ENCODE results near the gene PATJ. TPM values are rescaled to one million over a fixed set of nuclear protein-coding genes. Genes with fewer than 3 reads are reported as not detected.

The PATJ gene, protein sequence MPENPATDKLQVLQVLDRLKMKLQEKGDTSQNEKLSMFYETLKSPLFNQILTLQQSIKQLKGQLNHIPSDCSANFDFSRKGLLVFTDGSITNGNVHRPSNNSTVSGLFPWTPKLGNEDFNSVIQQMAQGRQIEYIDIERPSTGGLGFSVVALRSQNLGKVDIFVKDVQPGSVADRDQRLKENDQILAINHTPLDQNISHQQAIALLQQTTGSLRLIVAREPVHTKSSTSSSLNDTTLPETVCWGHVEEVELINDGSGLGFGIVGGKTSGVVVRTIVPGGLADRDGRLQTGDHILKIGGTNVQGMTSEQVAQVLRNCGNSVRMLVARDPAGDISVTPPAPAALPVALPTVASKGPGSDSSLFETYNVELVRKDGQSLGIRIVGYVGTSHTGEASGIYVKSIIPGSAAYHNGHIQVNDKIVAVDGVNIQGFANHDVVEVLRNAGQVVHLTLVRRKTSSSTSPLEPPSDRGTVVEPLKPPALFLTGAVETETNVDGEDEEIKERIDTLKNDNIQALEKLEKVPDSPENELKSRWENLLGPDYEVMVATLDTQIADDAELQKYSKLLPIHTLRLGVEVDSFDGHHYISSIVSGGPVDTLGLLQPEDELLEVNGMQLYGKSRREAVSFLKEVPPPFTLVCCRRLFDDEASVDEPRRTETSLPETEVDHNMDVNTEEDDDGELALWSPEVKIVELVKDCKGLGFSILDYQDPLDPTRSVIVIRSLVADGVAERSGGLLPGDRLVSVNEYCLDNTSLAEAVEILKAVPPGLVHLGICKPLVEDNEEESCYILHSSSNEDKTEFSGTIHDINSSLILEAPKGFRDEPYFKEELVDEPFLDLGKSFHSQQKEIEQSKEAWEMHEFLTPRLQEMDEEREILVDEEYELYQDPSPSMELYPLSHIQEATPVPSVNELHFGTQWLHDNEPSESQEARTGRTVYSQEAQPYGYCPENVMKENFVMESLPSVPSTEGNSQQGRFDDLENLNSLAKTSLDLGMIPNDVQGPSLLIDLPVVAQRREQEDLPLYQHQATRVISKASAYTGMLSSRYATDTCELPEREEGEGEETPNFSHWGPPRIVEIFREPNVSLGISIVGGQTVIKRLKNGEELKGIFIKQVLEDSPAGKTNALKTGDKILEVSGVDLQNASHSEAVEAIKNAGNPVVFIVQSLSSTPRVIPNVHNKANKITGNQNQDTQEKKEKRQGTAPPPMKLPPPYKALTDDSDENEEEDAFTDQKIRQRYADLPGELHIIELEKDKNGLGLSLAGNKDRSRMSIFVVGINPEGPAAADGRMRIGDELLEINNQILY (N-terminal part only)
- total RNA-seq = 7.8 and 10.8 TPM in 2 replicates

DNA sequence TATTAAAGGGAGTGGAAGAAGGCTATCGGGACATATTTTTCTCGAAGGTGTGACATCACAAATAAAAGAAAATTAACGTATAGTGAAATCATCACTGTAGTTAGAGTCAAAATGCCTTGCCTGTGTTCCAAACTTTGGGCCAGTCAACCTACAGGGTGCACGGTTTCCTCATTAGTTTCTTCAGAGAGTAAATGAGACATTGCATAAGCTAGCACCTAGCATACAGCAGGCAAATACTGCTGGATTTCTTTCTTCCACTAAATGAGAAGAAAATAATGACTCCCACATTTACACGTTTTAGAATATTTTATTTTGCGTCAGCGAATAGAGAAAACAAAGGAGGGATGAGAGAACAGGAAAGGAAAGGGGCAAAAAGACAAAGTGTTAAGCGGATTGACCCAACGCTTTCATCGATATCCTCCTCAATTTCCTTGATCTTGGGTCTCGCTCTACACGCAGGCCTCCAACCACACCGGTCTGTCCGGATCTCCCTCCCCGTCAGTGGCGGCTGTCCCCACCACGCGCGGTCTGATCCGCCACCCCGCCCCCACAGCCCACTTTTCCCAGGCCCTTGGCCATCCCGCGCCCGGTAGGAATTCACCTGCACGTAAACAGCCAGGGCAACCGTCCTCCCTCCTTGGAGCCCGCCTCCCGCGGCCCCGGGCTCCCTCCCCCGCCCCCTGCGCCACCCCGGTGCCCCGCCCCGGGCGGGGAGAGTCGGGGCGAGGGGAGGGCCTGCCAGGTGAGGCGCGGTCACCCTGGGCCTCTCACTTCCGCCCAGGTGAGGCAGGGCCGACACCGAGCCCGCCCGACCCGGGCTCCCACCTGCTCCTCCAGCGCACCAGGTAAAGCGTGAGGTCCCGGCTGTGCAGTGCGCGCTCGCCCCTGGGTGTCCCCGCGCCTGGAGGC is at the start of gene PATJ:
Gene PATJ, plus strand, starts transcription at position 770 of the 909 bp plus-strand sequence. CDS start 20,413 bp downstream, outside the sequence.

DNA sequence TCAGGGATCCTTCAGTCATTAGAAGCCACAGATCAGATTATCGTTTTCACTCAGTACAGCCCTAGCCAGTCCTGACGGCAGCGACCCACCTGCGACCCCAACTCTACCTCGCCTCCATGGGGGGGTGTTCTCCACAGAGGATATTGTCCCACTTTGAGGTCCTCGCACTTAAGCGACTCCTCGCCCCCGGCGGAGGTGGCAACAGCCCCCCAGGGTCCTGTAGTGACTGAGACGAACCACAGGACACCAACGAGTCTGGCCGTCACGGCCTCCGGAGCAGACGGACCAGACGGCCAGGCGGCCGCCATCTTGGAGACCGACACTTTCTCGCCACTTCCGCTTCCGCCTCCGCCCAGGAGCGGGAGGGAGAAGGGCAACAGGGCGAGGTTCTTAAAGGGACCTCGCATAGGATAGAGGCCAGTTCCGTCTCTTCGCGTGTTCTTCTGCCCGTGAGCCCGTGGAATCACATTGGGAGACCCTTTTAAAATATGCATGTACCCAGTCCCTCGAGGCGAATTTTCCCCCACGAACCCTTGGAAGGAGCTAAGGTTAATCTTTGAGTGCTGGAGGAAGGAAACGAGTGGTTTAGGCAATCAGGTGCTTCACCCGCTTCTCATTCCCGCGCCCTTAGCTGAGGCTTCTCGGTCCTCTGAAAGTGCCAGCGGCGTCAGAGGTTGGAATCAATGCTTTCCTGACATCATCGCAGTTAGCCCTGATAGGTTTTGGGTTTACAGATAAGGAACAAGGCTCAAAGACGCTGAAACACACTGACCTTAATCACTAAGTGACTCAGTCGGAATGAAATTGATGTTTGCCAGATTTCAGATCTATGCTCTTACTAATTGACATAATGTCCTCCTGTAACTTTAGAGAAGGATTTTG is 17.2 kb upstream of the PATJ start, which contains the start of gene TM2D1:
Gene TM2D1, minus strand, starts transcription at position 329 of the 882 bp plus-strand sequence. Its CDS starts 21 bp downstream, at position 308.

DNA sequence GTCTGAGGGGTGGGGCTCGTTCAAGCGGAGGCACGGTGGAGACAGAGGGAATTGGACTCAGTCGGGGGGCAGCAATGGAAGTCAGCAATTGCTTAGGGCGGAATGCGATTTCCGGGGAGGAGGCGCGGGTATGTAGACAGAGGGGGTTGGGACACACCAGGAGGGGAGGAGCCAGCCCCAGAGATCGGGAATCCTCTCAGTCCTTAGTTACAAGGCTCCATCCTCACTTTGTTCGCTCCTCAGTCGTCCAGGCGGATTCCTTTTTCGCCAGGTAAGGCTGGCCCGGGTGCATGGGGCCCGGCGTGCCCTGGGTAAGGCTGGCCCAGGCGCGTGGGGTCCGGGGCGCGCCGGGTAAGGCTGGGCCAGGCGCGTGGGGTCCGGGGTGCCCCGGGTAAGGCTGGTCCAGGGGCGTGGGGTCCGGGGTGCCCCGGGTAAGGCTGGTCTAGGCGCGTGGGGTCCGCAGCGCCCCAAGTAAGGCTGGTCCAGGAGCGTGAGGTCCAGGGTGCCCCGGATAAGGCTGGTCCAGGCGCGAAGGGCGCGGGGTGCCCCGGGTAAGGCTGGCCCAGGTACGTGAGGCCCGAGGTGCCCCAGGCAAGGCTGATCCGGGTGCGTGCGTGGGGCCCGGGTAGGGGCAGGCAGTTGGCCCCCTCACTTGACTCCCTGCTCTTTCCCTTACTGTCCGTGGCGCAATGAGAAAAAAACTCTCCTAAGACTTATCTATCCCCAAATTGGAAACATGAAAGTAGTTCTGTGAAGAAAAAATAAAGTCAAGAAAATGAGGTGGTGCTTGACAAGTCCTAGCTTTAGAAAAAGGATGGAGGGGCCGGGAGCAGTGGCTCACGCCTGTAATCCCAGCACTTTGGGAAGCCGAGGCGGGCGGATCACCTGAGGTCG is 452.6 kb downstream of the PATJ start, which contains the start of gene L1TD1:
Gene L1TD1, plus strand, starts transcription at position 199 of the 894 bp plus-strand sequence. CDS start 11,780 bp downstream, outside the sequence.

Other genes with a start within 250 kb of the PATJ start
- 46.3 and 54.4 TPM in 2 replicates for gene TM2D1, start 17.3 kb upstream of the PATJ start, total RNA-seq